HepG2 (cell line): ENCODE measurements around the gene DGKB. TPM values are rescaled to one million over a fixed set of nuclear protein-coding genes. Genes with fewer than 3 reads are reported as not detected.

Experiments used
- ATAC-seq: fragments of 200-7000 bp; cut with Tn5 transposase; 3 replicates; pipeline ENCODE4 v1.9.1; 2020; ENCODE audit warnings: mild to moderate bottlenecking, moderate library complexity
- BruUV-seq: library from RNA; stranded (reverse); fragments of 400-500 nt; replicated peaks from 2 replicates; lab custom pipeline; 2021; lab: Mats Ljungman, UMichigan
- CTCF ChIA-PET: fragments of 300-600 bp; formaldehyde crosslinking; extraction: SDS; loops from one replicate; lab custom pipeline; 2021; ENCODE audit warnings: low total read pairs, inconsistent platforms, low intra/inter-chr PET ratio; lab: Yijun Ruan, JAX
- POLR2A ChIA-PET: fragments of 350-600 bp; sonication (Branson Sonifier 250); formaldehyde crosslinking; loops from one replicate; lab custom pipeline; 2020; ENCODE audit warnings: antibody characterized with exemption, inconsistent platforms; lab: Yijun Ruan, JAX
- DNase-seq: peaks from one replicate; pipeline ENCODE4 v3.0.0-alpha.2; 2015; ENCODE audit warnings: low spot score
- FAIRE-seq: peaks from 3 replicates; lab custom pipeline; 2011; peaks lifted over from hg19 to GRCh38; lab: Jason Lieb, UNC
- H2AFZ ChIP-seq: one replicate; pipeline ENCODE4 v1.6.1; 2011; ENCODE audit warnings: low read length, inconsistent platforms
- H3K27ac ChIP-seq: fragments of 300-600 bp; 3 replicates; pipeline ENCODE4 v1.8.0; 2011; ENCODE audit warnings: mixed run types, mild to moderate bottlenecking, mixed read lengths, low read length, inconsistent platforms; ENCODE audit not compliant: insufficient read depth; ENCODE audit errors: extremely low read length
- H3K27me3 ChIP-seq, 2 experiments: fragments of 200-600 bp in 1 of 2; 2 replicates in 1 of 2; 3 replicates in 1 of 2; pipeline versions ENCODE4 v1.6.0 to v1.8.0; 2011; ENCODE audit warnings: low read length in 2 of 2, mild to moderate bottlenecking in 2 of 2, moderate library complexity in 2 of 2, inconsistent platforms in 1 of 2; ENCODE audit not compliant: insufficient read depth in 2 of 2, control insufficient read depth in 1 of 2
- H3K36me3 ChIP-seq, 2 experiments: fragments of 200-600 bp in 1 of 2; replicated peaks in 1 of 2; 2 replicates in 1 of 2; 3 replicates in 1 of 2; pipeline versions ENCODE4 v1.5.1 to v1.8.0; 2011; ENCODE audit warnings: low read length in 2 of 2, inconsistent platforms in 1 of 2; ENCODE audit not compliant: insufficient read depth in 2 of 2, control insufficient read depth in 1 of 2
- H3K4me1 ChIP-seq: 2 replicates; pipeline ENCODE4 v1.5.1; 2012; ENCODE audit warnings: low read length, inconsistent platforms; ENCODE audit not compliant: insufficient read depth
- H3K4me2 ChIP-seq: 2 replicates; pipeline ENCODE4 v1.6.0; 2011; ENCODE audit warnings: low read depth, low read length, inconsistent platforms
- H3K4me3 ChIP-seq, 3 experiments: fragments of 200-600 bp in 1 of 3; sonication (generic), shearing (Covaris generic) in 1 of 3; replicated peaks in 1 of 3; 2 replicates each; pipeline ENCODE4 v1.5.1; 2011 to 2016; ENCODE audit warnings: low read length in 3 of 3, inconsistent platforms in 2 of 3, low read depth in 2 of 3, mild to moderate bottlenecking in 2 of 3, control low read depth in 1 of 3, mixed read lengths in 1 of 3; ENCODE audit not compliant: insufficient read depth in 1 of 3
- H3K79me2 ChIP-seq: one replicate; pipeline ENCODE4 v1.6.1; 2011; ENCODE audit warnings: low read length, inconsistent platforms; ENCODE audit not compliant: insufficient read depth
- H3K9ac ChIP-seq: 2 replicates; pipeline ENCODE4 v1.6.0; 2011; ENCODE audit warnings: mild to moderate bottlenecking, low read depth, low read length, inconsistent platforms; ENCODE audit not compliant: insufficient read depth
- H3K9me3 ChIP-seq: 2 replicates; pipeline ENCODE4 v1.5.1; 2012; ENCODE audit warnings: mild to moderate bottlenecking, low read length
- H4K20me1 ChIP-seq: 2 replicates; pipeline ENCODE4 v1.6.0; 2011; ENCODE audit warnings: inconsistent platforms, mild to moderate bottlenecking, low read length, moderate library complexity; ENCODE audit not compliant: insufficient read depth
- CBX5 ChIP-seq: sonication (generic); formaldehyde crosslinking; IDR thresholded peaks from 2 replicates; pipeline ENCODE4 v1.4.0; 2020; ENCODE audit warnings: missing genetic modification reagents, borderline replicate concordance
- FOXJ3 ChIP-seq: sonication (generic); formaldehyde crosslinking; IDR thresholded peaks from 2 replicates; pipeline ENCODE4 v1.4.0; 2020; ENCODE audit warnings: missing genetic modification reagents, mild to moderate bottlenecking, borderline replicate concordance
- MXI1 ChIP-seq: IDR thresholded peaks from 3 replicates; pipeline ENCODE4 v1.6.1; 2012; ENCODE audit warnings: low read depth, low read length, inconsistent platforms, borderline replicate concordance
- POLR2AphosphoS5 ChIP-seq: IDR thresholded peaks from 2 replicates; pipeline ENCODE4 v1.6.1; 2012; ENCODE audit warnings: low read depth, low read length
- SATB2 ChIP-seq: sonication (generic); formaldehyde crosslinking; IDR thresholded peaks from 2 replicates; pipeline ENCODE4 v1.5.0; 2020; ENCODE audit warnings: missing genetic modification reagents
- TSC22D2 ChIP-seq: sonication (generic); formaldehyde crosslinking; IDR thresholded peaks from 2 replicates; pipeline ENCODE4 v1.5.1; 2020; ENCODE audit warnings: missing genetic modification reagents, mild to moderate bottlenecking, borderline replicate concordance
- ZBTB38 ChIP-seq: sonication (generic); formaldehyde crosslinking; IDR thresholded peaks from 2 replicates; pipeline ENCODE4 v1.5.1; 2020; ENCODE audit warnings: mild to moderate bottlenecking, missing genetic modification reagents
- ZNF652 ChIP-seq: IDR thresholded peaks from 2 replicates; pipeline ENCODE4 v1.6.1; 2016; ENCODE audit warnings: low read depth, borderline replicate concordance
- WGBS: methylation state at CpG from one replicate; pipeline ENCODE4 v1.1.6; 2017; ENCODE audit warnings: low lambda C conversion rate; 5-methylcytosine and 5-hydroxymethylcytosine counted together
- in situ Hi-C: cut with HindIII; loops from 2 replicates; pipeline ENCODE4 v1.10.0; 2017; ENCODE audit warnings: low pct_unique_long_range_greater_than_20kb; ENCODE audit not compliant: extremely low pct_ligation_motif_present
- intact Hi-C: fragments of 100-400 bp; cut with micrococcal nuclease; formaldehyde crosslinking; loops from one replicate; pipeline ENCODE4 v1.10.0; 2022; ENCODE audit not compliant: unreplicated experiment
- polyA plus RNA-seq, 8 experiments: library from polyadenylated mRNA; depleted of rRNA in 3 of 8; stranded (reverse) in 7 of 8; unstranded in 1 of 8; fragments of >200 nt; fragmentation: Illumina TruSeq in 4 of 8; extraction: Trizol in 4 of 8; gene quantifications; 2 replicates each; pipeline versions ENCODE4 v1.2.1 to v1.2.3, GENCODE V29; 2011 to 2016; ENCODE audit warnings: low read depth in 4 of 8, missing spikeins in 1 of 8, mixed read lengths in 1 of 8; ENCODE audit not compliant: insufficient read depth in 1 of 8
- total RNA-seq, 5 experiments: library from RNA; depleted of rRNA; stranded (reverse); fragments of >200 nt; fragmentation: Illumina TruSeq; extraction: Trizol; gene quantifications; 2 replicates each; pipeline ENCODE4 v1.2.3, GENCODE V29; 2016; ENCODE audit warnings: low read depth in 1 of 5
- TF ChIP-seq, protein P1 (sequence below): IDR thresholded peaks from 2 replicates; pipeline ENCODE4 v1.6.1; 2016; ENCODE audit warnings: low read depth

DGKB gene
- total and polyA plus RNA-seq, 2 of the 13 experiments (the other 11 are each of a cell fraction or from before 2014, with no cell fraction given), result not detected

DNA sequence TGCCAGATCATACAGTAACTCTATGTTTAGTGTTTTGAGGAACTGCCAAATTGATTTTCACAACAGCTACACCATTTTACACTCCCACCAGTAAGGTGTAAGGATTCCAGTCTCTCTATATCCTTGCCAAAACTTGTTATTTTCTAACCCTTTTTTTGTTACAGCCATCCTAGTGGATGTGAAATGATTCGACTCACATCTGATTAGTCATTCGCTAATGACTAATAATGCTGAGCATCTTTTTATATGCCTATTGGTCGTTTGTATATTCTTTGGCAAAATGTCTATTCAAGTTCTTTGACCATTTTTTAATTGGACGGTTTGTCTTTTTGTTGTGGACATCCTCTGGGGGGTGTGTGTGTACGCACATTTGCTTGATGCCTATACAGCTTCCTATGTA is 142.8 kb downstream of the DGKB start:
- no peak overlapping the region for H3K4me3 ChIP-seq
- H3K79me2 ChIP-seq, result no peaks in the 10 kb centered on the region
- H3K36me3 ChIP-seq, result no peaks in the 10 kb centered on the region
- no peak overlapping the region for H3K4me2 ChIP-seq
- BruUV-seq, result no TSS peak
- DNase-seq, result no peak
- no peak for TF ChIP-seq TSC22D2
- TF ChIP-seq ZBTB38 (CRISPR knock-in tag), result no peak
- no peak for TF ChIP-seq POLR2AphosphoS5
- TF ChIP-seq FOXJ3 (CRISPR knock-in tag), result no peak
- no peak for TF ChIP-seq SATB2
- H3K9ac ChIP-seq, result no peak overlapping the region
- intact Hi-C loops, result no loop called here
- H3K9me3 ChIP-seq, result peaks cover 56% of the 10 kb centered on the region
- no peak overlapping the region for H2AFZ ChIP-seq
- in situ Hi-C loops, result no loop called here
- CTCF ChIA-PET, result no interaction called here
- H4K20me1 ChIP-seq, result no peaks in the 10 kb centered on the region
- no peaks in the 10 kb centered on the region for H3K27me3 ChIP-seq
- no peak for FAIRE-seq
- no peak for ATAC-seq
- POLR2A ChIA-PET, result no interaction called here
- H3K4me1 ChIP-seq, result no peaks in the 10 kb centered on the region
- H3K27ac ChIP-seq, result no peak overlapping the region
- 50% methylated on average over 5 of the region's 5 CpGs for WGBS

DNA sequence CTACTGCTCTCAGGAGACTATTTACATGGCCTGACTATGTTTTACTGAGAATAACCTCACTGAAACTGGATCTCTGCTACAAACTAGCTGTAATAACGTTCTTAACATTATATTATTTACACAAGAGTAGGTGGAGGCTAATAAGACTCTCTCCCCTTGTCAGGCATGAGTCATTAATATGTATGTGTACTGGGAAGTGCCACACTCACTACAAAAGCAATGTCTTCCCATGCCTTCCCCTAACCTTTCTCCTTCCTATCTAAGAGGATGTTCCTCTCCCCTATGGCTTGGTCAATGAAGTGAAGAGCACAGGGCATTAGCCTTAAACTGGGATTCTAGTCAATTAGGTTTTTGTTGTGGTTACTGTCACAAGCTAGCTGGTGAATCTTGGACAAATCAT is 147.9 kb downstream of the DGKB start:
- no peak for TF ChIP-seq CBX5 (CRISPR knock-in tag)
- TF ChIP-seq MXI1, result no peak
- TF ChIP-seq, protein P1, sequence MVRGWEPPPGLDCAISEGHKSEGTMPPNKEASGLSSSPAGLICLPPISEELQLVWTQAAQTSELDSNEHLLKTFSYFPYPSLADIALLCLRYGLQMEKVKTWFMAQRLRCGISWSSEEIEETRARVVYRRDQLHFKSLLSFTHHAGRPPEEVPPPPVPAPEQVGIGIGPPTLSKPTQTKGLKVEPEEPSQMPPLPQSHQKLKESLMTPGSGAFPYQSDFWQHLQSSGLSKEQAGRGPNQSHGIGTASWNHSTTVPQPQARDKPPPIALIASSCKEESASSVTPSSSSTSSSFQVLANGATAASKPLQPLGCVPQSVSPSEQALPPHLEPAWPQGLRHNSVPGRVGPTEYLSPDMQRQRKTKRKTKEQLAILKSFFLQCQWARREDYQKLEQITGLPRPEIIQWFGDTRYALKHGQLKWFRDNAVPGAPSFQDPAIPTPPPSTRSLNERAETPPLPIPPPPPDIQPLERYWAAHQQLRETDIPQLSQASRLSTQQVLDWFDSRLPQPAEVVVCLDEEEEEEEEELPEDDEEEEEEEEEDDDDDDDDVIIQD, result no peak
- TF ChIP-seq ZNF652 (CRISPR knock-in tag), result no peak
- intact Hi-C loops (no loop called here), in situ Hi-C loops (no loop called here)
- no peaks in the 10 kb centered on the region for H3K36me3 ChIP-seq
- DNase-seq (no peak), ATAC-seq (no peak), FAIRE-seq (no peak)
- no peak overlapping the region for H3K9ac ChIP-seq
- BruUV-seq, result no TSS peak
- peaks cover 41% of the 10 kb centered on the region for H3K9me3 ChIP-seq
- H3K4me2 ChIP-seq, result no peak overlapping the region
- 0% methylated on average over 1 of the region's 1 CpG for WGBS
- H2AFZ ChIP-seq, result no peak overlapping the region
- no peak overlapping the region for H3K27ac ChIP-seq
- no peaks in the 10 kb centered on the region for H3K27me3 ChIP-seq
- H4K20me1 ChIP-seq, result no peaks in the 10 kb centered on the region
- ChIA-PET POLR2A (no interaction called here), CTCF (no interaction called here)
- H3K4me1 ChIP-seq, result no peaks in the 10 kb centered on the region
- H3K79me2 ChIP-seq, result no peaks in the 10 kb centered on the region
- no peak overlapping the region for H3K4me3 ChIP-seq
